Transverse colon (tissue), 3 donors: ENCODE results near the gene PSMB11.

Experiments
- POLR2A ChIP-seq: fragments of 450-650 bp; IDR thresholded peaks from one replicate; pipeline ENCODE4 v1.6.1; 2016; ENCODE audit warnings: antibody characterized with exemption, mild to moderate bottlenecking, moderate library complexity
- TF ChIP-seq, protein P1 (sequence below), 5 experiments: fragments of 200-600 bp in 3 of 5; fragments of 450-650 bp in 2 of 5; sonication (generic) in 3 of 5; IDR thresholded peaks; 1 replicate in 2 of 5; 2 replicates in 3 of 5; pipeline ENCODE4 v1.5.1; 2016 to 2017; ENCODE audit warnings: antibody characterized with exemption in 5 of 5, inconsistent platforms in 3 of 5, mild to moderate bottlenecking in 2 of 5, moderate library complexity in 1 of 5

- TF ChIP-seq POLR2A, result no peak
- TF ChIP-seq, protein P1, sequence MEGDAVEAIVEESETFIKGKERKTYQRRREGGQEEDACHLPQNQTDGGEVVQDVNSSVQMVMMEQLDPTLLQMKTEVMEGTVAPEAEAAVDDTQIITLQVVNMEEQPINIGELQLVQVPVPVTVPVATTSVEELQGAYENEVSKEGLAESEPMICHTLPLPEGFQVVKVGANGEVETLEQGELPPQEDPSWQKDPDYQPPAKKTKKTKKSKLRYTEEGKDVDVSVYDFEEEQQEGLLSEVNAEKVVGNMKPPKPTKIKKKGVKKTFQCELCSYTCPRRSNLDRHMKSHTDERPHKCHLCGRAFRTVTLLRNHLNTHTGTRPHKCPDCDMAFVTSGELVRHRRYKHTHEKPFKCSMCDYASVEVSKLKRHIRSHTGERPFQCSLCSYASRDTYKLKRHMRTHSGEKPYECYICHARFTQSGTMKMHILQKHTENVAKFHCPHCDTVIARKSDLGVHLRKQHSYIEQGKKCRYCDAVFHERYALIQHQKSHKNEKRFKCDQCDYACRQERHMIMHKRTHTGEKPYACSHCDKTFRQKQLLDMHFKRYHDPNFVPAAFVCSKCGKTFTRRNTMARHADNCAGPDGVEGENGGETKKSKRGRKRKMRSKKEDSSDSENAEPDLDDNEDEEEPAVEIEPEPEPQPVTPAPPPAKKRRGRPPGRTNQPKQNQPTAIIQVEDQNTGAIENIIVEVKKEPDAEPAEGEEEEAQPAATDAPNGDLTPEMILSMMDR (IDR thresholded peaks at IDR 0.05), result no peak
Observed at GRCh38 chr14:23025151-23025814, 16.7 kb upstream of the PSMB11 start.
